Peyer's patch (tissue), 4 donors: ENCODE results near the gene SEMA4A.

Source experiments
- POLR2A ChIP-seq, 2 donors: fragments of 450-650 bp; IDR thresholded peaks; one replicate each; pipeline ENCODE4 v1.5.1; 2017; ENCODE audit warnings: antibody characterized with exemption in 2 of 2, mild to moderate bottlenecking in 2 of 2, moderate library complexity in 2 of 2
- TF ChIP-seq, protein P1 (sequence below), 6 experiments: fragments of 450-650 bp in 4 of 6; fragments of 200-600 bp in 2 of 6; sonication (generic) in 1 of 6; IDR thresholded peaks; one replicate each; pipeline ENCODE4 v1.5.1; 2017 to 2019; ENCODE audit warnings: antibody characterized with exemption in 6 of 6, mild to moderate bottlenecking in 3 of 6, moderate library complexity in 1 of 6

DNA sequence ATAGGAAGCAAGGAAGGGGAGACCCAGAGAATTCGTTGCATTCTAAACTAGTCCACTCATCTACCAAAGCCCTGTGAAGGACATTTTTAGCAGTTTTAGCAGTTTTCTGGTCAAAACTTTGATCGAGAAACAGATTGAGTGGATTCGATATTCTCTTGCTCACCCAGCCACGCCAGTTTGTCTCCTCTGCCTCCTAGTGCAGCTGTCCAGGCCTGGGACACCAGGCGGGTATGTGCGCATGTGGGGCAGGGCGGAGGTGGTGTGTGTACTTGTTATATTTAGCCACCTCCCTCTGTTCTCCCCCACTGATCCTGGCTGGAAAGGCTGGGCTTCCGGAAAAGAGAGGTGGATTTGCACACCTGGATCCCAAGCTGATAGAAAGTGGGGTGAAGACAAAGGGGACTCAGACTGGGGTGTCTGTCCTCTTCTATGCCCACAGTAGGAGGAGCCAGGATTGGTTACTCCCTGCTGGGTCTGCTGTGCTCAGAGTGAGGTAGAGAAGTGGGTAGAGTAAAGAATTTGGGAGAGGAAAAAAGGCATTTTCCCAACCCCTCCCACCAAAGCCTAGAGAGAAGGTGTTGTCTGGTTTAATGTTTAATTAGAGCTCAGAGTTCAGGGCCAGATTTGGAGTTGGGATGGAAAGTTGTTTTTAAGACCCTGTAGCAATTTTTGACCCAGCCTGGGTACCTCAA is 35.1 kb upstream of the SEMA4A start:
- TF ChIP-seq, protein P1, sequence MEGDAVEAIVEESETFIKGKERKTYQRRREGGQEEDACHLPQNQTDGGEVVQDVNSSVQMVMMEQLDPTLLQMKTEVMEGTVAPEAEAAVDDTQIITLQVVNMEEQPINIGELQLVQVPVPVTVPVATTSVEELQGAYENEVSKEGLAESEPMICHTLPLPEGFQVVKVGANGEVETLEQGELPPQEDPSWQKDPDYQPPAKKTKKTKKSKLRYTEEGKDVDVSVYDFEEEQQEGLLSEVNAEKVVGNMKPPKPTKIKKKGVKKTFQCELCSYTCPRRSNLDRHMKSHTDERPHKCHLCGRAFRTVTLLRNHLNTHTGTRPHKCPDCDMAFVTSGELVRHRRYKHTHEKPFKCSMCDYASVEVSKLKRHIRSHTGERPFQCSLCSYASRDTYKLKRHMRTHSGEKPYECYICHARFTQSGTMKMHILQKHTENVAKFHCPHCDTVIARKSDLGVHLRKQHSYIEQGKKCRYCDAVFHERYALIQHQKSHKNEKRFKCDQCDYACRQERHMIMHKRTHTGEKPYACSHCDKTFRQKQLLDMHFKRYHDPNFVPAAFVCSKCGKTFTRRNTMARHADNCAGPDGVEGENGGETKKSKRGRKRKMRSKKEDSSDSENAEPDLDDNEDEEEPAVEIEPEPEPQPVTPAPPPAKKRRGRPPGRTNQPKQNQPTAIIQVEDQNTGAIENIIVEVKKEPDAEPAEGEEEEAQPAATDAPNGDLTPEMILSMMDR (IDR thresholded peaks at IDR 0.05) = no peak
- peak; percentile 62 to 79 for TF ChIP-seq POLR2A (IDR thresholded peaks at IDR 0.05)
